Esophagus squamous epithelium (tissue), 4 donors: Measurements from ENCODE around the gene CSMD2.

ENCODE experiments used
- POLR2A ChIP-seq, 4 donors: fragments of 450-650 bp; IDR thresholded peaks; one replicate each; pipeline ENCODE4 v1.6.1; 2017; ENCODE audit warnings: antibody characterized with exemption in 4 of 4, mild to moderate bottlenecking in 4 of 4, moderate library complexity in 3 of 4
- TF ChIP-seq, protein P1 (sequence below), 6 experiments: fragments of 450-650 bp in 4 of 6; fragments of 200-600 bp in 2 of 6; sonication (generic) in 2 of 6; IDR thresholded peaks; one replicate each; pipeline ENCODE4 v1.5.1; 2016 to 2019; ENCODE audit warnings: antibody characterized with exemption in 6 of 6, mild to moderate bottlenecking in 4 of 6, moderate library complexity in 4 of 6

DNA sequence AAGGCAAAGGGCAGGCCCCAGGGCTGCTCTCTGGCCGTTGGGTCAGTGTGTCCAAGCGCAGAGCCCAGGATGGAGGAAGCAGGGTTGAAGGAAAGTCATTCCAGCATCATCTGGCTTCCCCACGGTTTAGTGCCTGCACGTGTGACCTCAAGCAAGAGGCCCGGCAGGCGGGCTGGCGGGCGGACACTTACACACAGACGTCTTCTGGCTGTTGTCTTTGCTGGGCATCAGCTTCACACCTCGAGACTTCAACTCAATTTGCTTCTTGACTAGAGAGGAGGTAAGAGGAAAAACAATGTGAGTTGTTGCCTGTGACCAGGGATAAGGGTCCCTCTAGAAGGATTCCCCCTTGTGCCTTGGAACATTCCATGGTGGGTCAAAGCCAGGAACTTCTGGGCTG, 339.5 kb downstream of the CSMD2 start:
- TF ChIP-seq, protein P1, sequence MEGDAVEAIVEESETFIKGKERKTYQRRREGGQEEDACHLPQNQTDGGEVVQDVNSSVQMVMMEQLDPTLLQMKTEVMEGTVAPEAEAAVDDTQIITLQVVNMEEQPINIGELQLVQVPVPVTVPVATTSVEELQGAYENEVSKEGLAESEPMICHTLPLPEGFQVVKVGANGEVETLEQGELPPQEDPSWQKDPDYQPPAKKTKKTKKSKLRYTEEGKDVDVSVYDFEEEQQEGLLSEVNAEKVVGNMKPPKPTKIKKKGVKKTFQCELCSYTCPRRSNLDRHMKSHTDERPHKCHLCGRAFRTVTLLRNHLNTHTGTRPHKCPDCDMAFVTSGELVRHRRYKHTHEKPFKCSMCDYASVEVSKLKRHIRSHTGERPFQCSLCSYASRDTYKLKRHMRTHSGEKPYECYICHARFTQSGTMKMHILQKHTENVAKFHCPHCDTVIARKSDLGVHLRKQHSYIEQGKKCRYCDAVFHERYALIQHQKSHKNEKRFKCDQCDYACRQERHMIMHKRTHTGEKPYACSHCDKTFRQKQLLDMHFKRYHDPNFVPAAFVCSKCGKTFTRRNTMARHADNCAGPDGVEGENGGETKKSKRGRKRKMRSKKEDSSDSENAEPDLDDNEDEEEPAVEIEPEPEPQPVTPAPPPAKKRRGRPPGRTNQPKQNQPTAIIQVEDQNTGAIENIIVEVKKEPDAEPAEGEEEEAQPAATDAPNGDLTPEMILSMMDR (IDR thresholded peaks at IDR 0.05) = no peak
- no peak for TF ChIP-seq POLR2A (IDR thresholded peaks at IDR 0.05)
